Measurements from ENCODE around the gene CHD2.

Gene CHD2

GRCh38 chr15:92914103-92914499, 14.0 kb downstream of the CHD2 start:
- Histone ChIP-seq H3K79me1 (ENCODE audit: low read length) (peaks cover 6% of the 10 kb centered on the region), H3K27ac (ENCODE audit: low read depth, low read length) (no peak overlapping the region), H2BK120ac (ENCODE audit: insufficient read depth, low read length, poor library complexity) (no peak overlapping the region), H2AFZ (ENCODE audit: insufficient read depth, low read length, poor library complexity) (no peak overlapping the region), H3K9me3 (ENCODE audit: insufficient read depth, low read depth, low read length) (no peaks in the 10 kb centered on the region), H3K79me2 (ENCODE audit: control insufficient read depth, insufficient read depth, low read length, poor library complexity) (peaks cover 17% of the 10 kb centered on the region), H3K4me2 (ENCODE audit: low read length) (no peak overlapping the region), H3K23ac (ENCODE audit: low read length) (no peak overlapping the region), H3K4me1 (ENCODE audit: control insufficient read depth in 1 of 2, insufficient read depth in 2 of 2, low read length in 2 of 2) (peaks cover 13 to 14% of the 10 kb centered on the region in 2 experiments), H3K4me3 (ENCODE audit: low read depth, low read length) (no peak overlapping the region), H2BK12ac (ENCODE audit: low read length) (no peak overlapping the region), H3K18ac (ENCODE audit: low read length) (no peak overlapping the region), H2AK5ac (ENCODE audit: low read length) (no peak overlapping the region), H3K9ac (ENCODE audit: low read length) (no peak overlapping the region), H3K27me3 (ENCODE audit: insufficient read depth, low read length) (no peaks in the 10 kb centered on the region), H2BK5ac (ENCODE audit: low read depth, low read length, poor library complexity) (no peak overlapping the region), H4K12ac (ENCODE audit: low read depth, low read length) (no peak overlapping the region), H3K14ac (ENCODE audit: low read length) (no peak overlapping the region), H3K36me3 (ENCODE audit: control insufficient read depth in 1 of 2, insufficient read depth in 2 of 2, low read length in 2 of 2) (peaks cover 9 to 10% of the 10 kb centered on the region in 2 experiments), H4K8ac (ENCODE audit: low read depth, low read length) (no peak overlapping the region), H4K91ac (ENCODE audit: low read depth, low read length) (no peak overlapping the region), H3K4ac (ENCODE audit: low read depth, low read length) (no peak overlapping the region)
- DNase-seq, result peak in 1 of 2 donors; percentile 14
- no CpG with 5 or more reads among the region's 1 CpG for WGBS (ENCODE audit: extremely low coverage, insufficient coverage, insufficient read length)

- H2AK5ac ChIP-seq (ENCODE audit: low read length), result no peak overlapping the region
- peaks cover 6 to 8% of the 10 kb centered on the region in 2 experiments for H3K36me3 ChIP-seq (ENCODE audit: control insufficient read depth in 1 of 2, insufficient read depth in 2 of 2, low read length in 2 of 2)
- peaks cover 6% of the 10 kb centered on the region for H3K79me1 ChIP-seq (ENCODE audit: low read length)
- peak overlapping the region; percentile 17 for H3K23ac ChIP-seq (ENCODE audit: low read length)
- no peaks in the 10 kb centered on the region for H3K9me3 ChIP-seq (ENCODE audit: insufficient read depth, low read depth, low read length)
- H3K18ac ChIP-seq (ENCODE audit: low read length), result no peak overlapping the region
- peak in 1 of 2 donors; percentile 40 for DNase-seq
- no peak overlapping the region for H4K12ac ChIP-seq (ENCODE audit: low read depth, low read length)
- no peak overlapping the region for H3K4me2 ChIP-seq (ENCODE audit: low read length)
- no peak overlapping the region for H2BK5ac ChIP-seq (ENCODE audit: low read depth, low read length, poor library complexity)
- no peak overlapping the region for H3K9ac ChIP-seq (ENCODE audit: low read length)
- no peak overlapping the region for H2BK12ac ChIP-seq (ENCODE audit: low read length)
- peak overlapping the region; percentile 78 for H3K4ac ChIP-seq (ENCODE audit: low read depth, low read length)
- H4K8ac ChIP-seq (ENCODE audit: low read depth, low read length), result no peak overlapping the region
- H3K27ac ChIP-seq (ENCODE audit: low read depth, low read length), result peak overlapping the region; percentile 57
- no peak overlapping the region for H4K91ac ChIP-seq (ENCODE audit: low read depth, low read length)
- H2AFZ ChIP-seq (ENCODE audit: insufficient read depth, low read length, poor library complexity), result no peak overlapping the region
- H3K4me3 ChIP-seq (ENCODE audit: low read depth, low read length), result no peak overlapping the region
- H3K27me3 ChIP-seq (ENCODE audit: insufficient read depth, low read length), result no peaks in the 10 kb centered on the region
- peaks cover 13% of the 10 kb centered on the region for H3K79me2 ChIP-seq (ENCODE audit: control insufficient read depth, insufficient read depth, low read length, poor library complexity)
- WGBS (ENCODE audit: extremely low coverage, insufficient coverage, insufficient read length), result no CpG with 5 or more reads among the region's 4 CpGs
- no peak overlapping the region for H3K14ac ChIP-seq (ENCODE audit: low read length)
- H3K4me1 ChIP-seq (ENCODE audit: control insufficient read depth in 1 of 2, insufficient read depth in 2 of 2, low read length in 2 of 2), result peaks cover 9 to 18% of the 10 kb centered on the region in 2 experiments
- no peak overlapping the region for H2BK120ac ChIP-seq (ENCODE audit: insufficient read depth, low read length, poor library complexity)
Measured at GRCh38 chr15:92914768-92915221, 14.7 kb downstream of the CHD2 start.

GRCh38 chr15:92915766-92916435, 15.8 kb downstream of the CHD2 start:
- H2BK5ac ChIP-seq (ENCODE audit: low read depth, low read length, poor library complexity), result no peak overlapping the region
- H2BK12ac ChIP-seq (ENCODE audit: low read length), result no peak overlapping the region
- no peak overlapping the region for H3K18ac ChIP-seq (ENCODE audit: low read length)
- no peak overlapping the region for H4K91ac ChIP-seq (ENCODE audit: low read depth, low read length)
- H3K14ac ChIP-seq (ENCODE audit: low read length), result no peak overlapping the region
- no peak overlapping the region for H2AK5ac ChIP-seq (ENCODE audit: low read length)
- DNase-seq, result peak; percentile 38 to 83
- no peak overlapping the region for H3K4ac ChIP-seq (ENCODE audit: low read depth, low read length)
- H3K4me2 ChIP-seq (ENCODE audit: low read length), result no peak overlapping the region
- no peak overlapping the region for H2AFZ ChIP-seq (ENCODE audit: insufficient read depth, low read length, poor library complexity)
- peaks cover 8 to 18% of the 10 kb centered on the region in 2 experiments for H3K4me1 ChIP-seq (ENCODE audit: control insufficient read depth in 1 of 2, insufficient read depth in 2 of 2, low read length in 2 of 2)
- H4K12ac ChIP-seq (ENCODE audit: low read depth, low read length), result no peak overlapping the region
- H3K36me3 ChIP-seq (ENCODE audit: control insufficient read depth in 1 of 2, insufficient read depth in 2 of 2, low read length in 2 of 2), result peaks cover 2 to 3% of the 10 kb centered on the region in 2 experiments
- no peak overlapping the region for H3K9ac ChIP-seq (ENCODE audit: low read length)
- H2BK120ac ChIP-seq (ENCODE audit: insufficient read depth, low read length, poor library complexity), result no peak overlapping the region
- H3K23ac ChIP-seq (ENCODE audit: low read length), result no peak overlapping the region
- WGBS (ENCODE audit: extremely low coverage, insufficient coverage, insufficient read length), result no CpG with 5 or more reads among the region's 4 CpGs
- H3K27me3 ChIP-seq (ENCODE audit: insufficient read depth, low read length), result no peaks in the 10 kb centered on the region
- H3K9me3 ChIP-seq (ENCODE audit: insufficient read depth, low read depth, low read length), result no peaks in the 10 kb centered on the region
- peaks cover 7% of the 10 kb centered on the region for H3K79me2 ChIP-seq (ENCODE audit: control insufficient read depth, insufficient read depth, low read length, poor library complexity)
- H3K4me3 ChIP-seq (ENCODE audit: low read depth, low read length), result no peak overlapping the region
- H3K79me1 ChIP-seq (ENCODE audit: low read length), result peaks cover 8% of the 10 kb centered on the region
- H3K27ac ChIP-seq (ENCODE audit: low read depth, low read length), result peak overlapping the region; percentile 28
- H4K8ac ChIP-seq (ENCODE audit: low read depth, low read length), result no peak overlapping the region

- Histone ChIP-seq H3K4ac (ENCODE audit: low read depth, low read length) (no peak overlapping the region), H3K4me1 (ENCODE audit: control insufficient read depth in 1 of 2, insufficient read depth in 2 of 2, low read length in 2 of 2) (peaks cover 22 to 23% of the 10 kb centered on the region in 2 experiments), H4K8ac (ENCODE audit: low read depth, low read length) (no peak overlapping the region), H3K27me3 (ENCODE audit: insufficient read depth, low read length) (no peaks in the 10 kb centered on the region), H3K23ac (ENCODE audit: low read length) (no peak overlapping the region), H3K4me3 (ENCODE audit: low read depth, low read length) (no peak overlapping the region), H2AK5ac (ENCODE audit: low read length) (no peak overlapping the region), H2BK12ac (ENCODE audit: low read length) (no peak overlapping the region), H3K79me2 (ENCODE audit: control insufficient read depth, insufficient read depth, low read length, poor library complexity) (no peaks in the 10 kb centered on the region), H3K27ac (ENCODE audit: low read depth, low read length) (peak overlapping the region; percentile 68), H3K14ac (ENCODE audit: low read length) (no peak overlapping the region), H3K79me1 (ENCODE audit: low read length) (peaks cover 8% of the 10 kb centered on the region), H3K36me3 (ENCODE audit: control insufficient read depth in 1 of 2, insufficient read depth in 2 of 2, low read length in 2 of 2) (peaks cover 3 to 6% of the 10 kb centered on the region in 2 experiments), H4K91ac (ENCODE audit: low read depth, low read length) (no peak overlapping the region), H3K18ac (ENCODE audit: low read length) (no peak overlapping the region), H3K9me3 (ENCODE audit: insufficient read depth, low read depth, low read length) (no peaks in the 10 kb centered on the region), H2AFZ (ENCODE audit: insufficient read depth, low read length, poor library complexity) (no peak overlapping the region), H2BK120ac (ENCODE audit: insufficient read depth, low read length, poor library complexity) (no peak overlapping the region), H3K9ac (ENCODE audit: low read length) (no peak overlapping the region), H3K4me2 (ENCODE audit: low read length) (peak overlapping the region; percentile 37), H4K12ac (ENCODE audit: low read depth, low read length) (peak overlapping the region; percentile 23), H2BK5ac (ENCODE audit: low read depth, low read length, poor library complexity) (no peak overlapping the region)
- DNase-seq, result peak; percentile 97 to 100
- WGBS (ENCODE audit: extremely low coverage, insufficient coverage, insufficient read length), result no CpG with 5 or more reads among the region's 11 CpGs
Measured at GRCh38 chr15:92917598-92918407, 17.7 kb downstream of the CHD2 start.

All from trophoblast cell (in vitro differentiated cells and primary cell).